Cardiac muscle cell (in vitro differentiated cells and primary cell): ENCODE results near the gene CYP2W1. TPM values are rescaled to one million over a fixed set of nuclear protein-coding genes. Genes with fewer than 3 reads are reported as not detected.

Experiments used
- DNase-seq, 2 donors: peaks; one replicate each; pipeline versions ENCODE4 v3.0.0 to v3.0.0-alpha.2; 2010 to 2017; ENCODE audit warnings: low read depth in 1 of 2, low spot score in 1 of 2
- H3K27ac ChIP-seq: fragments of 200-600 bp; sonication (generic); 2 replicates; pipeline ENCODE4 v1.5.1; 2016
- H3K27me3 ChIP-seq: fragments of 200-600 bp; sonication (generic); 2 replicates; pipeline ENCODE4 v1.6.0; 2016; ENCODE audit warnings: control low read depth
- H3K36me3 ChIP-seq: fragments of 200-600 bp; sonication (generic); 2 replicates; pipeline ENCODE4 v1.5.1; 2016; ENCODE audit warnings: control low read depth
- H3K4me1 ChIP-seq: fragments of 200-600 bp; sonication (generic); 2 replicates; pipeline ENCODE4 v1.8.1; 2017; ENCODE audit warnings: low read depth, mild to moderate bottlenecking, mixed run types
- H3K4me3 ChIP-seq: fragments of 200-600 bp; sonication (generic); 2 replicates; pipeline ENCODE4 v1.5.1; 2016; ENCODE audit warnings: mild to moderate bottlenecking
- H3K9me3 ChIP-seq: fragments of 200-600 bp; sonication (generic); 2 replicates; pipeline ENCODE4 v1.5.1; 2017; ENCODE audit warnings: low read depth, mild to moderate bottlenecking, control low read depth
- CTCF ChIP-seq: IDR thresholded peaks from 2 replicates; pipeline ENCODE4 v1.5.1; 2012; ENCODE audit warnings: low read depth, mild to moderate bottlenecking, low read length
- polyA plus RNA-seq: library from polyadenylated mRNA; unstranded; fragments of >200 nt; fragmentation: Nextera tagmentation; extraction: Ambion mirVana; gene quantifications from 2 replicates; pipeline ENCODE4 v1.2.1, GENCODE V29; 2016
- total RNA-seq: library from RNA; depleted of rRNA; stranded (reverse); fragments of >200 nt; gene quantifications from 2 replicates; pipeline ENCODE4 v1.2.3, GENCODE V29; 2016

CYP2W1 gene
- total and polyA plus RNA-seq, 2 experiments from 2014 or later, result 0.10 to 3.4 TPM

GRCh38 chr7:964401-965231 lies 18.4 kb upstream of the CYP2W1 start:
- peak; percentile 58 to 89 for DNase-seq
- peaks cover 6% of the 10 kb centered on the region for H3K36me3 ChIP-seq

GRCh38 chr7:966291-967069 lies 16.5 kb upstream of the CYP2W1 start:
- Histone ChIP-seq H3K36me3 (peaks cover 6% of the 10 kb centered on the region), H3K4me3 (no peak overlapping the region), H3K4me1 (peaks cover 17% of the 10 kb centered on the region), H3K27me3 (no peaks in the 10 kb centered on the region), H3K9me3 (no peaks in the 10 kb centered on the region), H3K27ac (peak overlapping the region; percentile 75)
- no peak for DNase-seq
- TF ChIP-seq CTCF, result no peak

More at GRCh38 chr7:964401-965231, 18.4 kb upstream of the CYP2W1 start:
- no peak overlapping the region for H3K4me3 ChIP-seq
- H3K9me3 ChIP-seq, result no peaks in the 10 kb centered on the region
- peak; percentile 40 for TF ChIP-seq CTCF
- peaks cover 26% of the 10 kb centered on the region for H3K4me1 ChIP-seq
- H3K27me3 ChIP-seq, result no peaks in the 10 kb centered on the region
- H3K27ac ChIP-seq, result peak overlapping the region; percentile 98

- H3K9me3 ChIP-seq, result no peaks in the 10 kb centered on the region
- no peak for TF ChIP-seq CTCF
- no peak for DNase-seq
- peaks cover 17% of the 10 kb centered on the region for H3K4me1 ChIP-seq
- H3K4me3 ChIP-seq, result no peak overlapping the region
- H3K27me3 ChIP-seq, result no peaks in the 10 kb centered on the region
- peaks cover 9% of the 10 kb centered on the region for H3K36me3 ChIP-seq
- H3K27ac ChIP-seq, result peak overlapping the region; percentile 48
These were observed 15.5 kb upstream of the CYP2W1 start for GRCh38 chr7:967361-968082.

GRCh38 chr7:968205-969105 lies 14.5 kb upstream of the CYP2W1 start:
- H3K9me3 ChIP-seq, result no peaks in the 10 kb centered on the region
- H3K4me1 ChIP-seq, result peaks cover 17% of the 10 kb centered on the region
- no peak for DNase-seq
- no peak for TF ChIP-seq CTCF
- H3K27ac ChIP-seq, result peak overlapping the region; percentile 48
- H3K36me3 ChIP-seq, result peaks cover 14% of the 10 kb centered on the region
- H3K4me3 ChIP-seq, result no peak overlapping the region
- no peaks in the 10 kb centered on the region for H3K27me3 ChIP-seq

- DNase-seq, result no peak
- Histone ChIP-seq H3K36me3 (peaks cover 14% of the 10 kb centered on the region), H3K4me3 (no peak overlapping the region), H3K9me3 (no peaks in the 10 kb centered on the region), H3K27me3 (no peaks in the 10 kb centered on the region), H3K27ac (no peak overlapping the region), H3K4me1 (peaks cover 24% of the 10 kb centered on the region)
- no peak for TF ChIP-seq CTCF
These were observed 13.6 kb upstream of the CYP2W1 start for GRCh38 chr7:969403-969802.
